ENCODE data around the gene MTR. TPM values are rescaled to one million over a fixed set of nuclear protein-coding genes. Genes with fewer than 3 reads are reported as not detected.
A peak's percentile ranks its signal among the peaks of the same experiment; 100 is the strongest.

Gene MTR
- total and polyA plus RNA-seq, 4 donors = 4.6 to 59.5 (median 32.1) TPM

DNA sequence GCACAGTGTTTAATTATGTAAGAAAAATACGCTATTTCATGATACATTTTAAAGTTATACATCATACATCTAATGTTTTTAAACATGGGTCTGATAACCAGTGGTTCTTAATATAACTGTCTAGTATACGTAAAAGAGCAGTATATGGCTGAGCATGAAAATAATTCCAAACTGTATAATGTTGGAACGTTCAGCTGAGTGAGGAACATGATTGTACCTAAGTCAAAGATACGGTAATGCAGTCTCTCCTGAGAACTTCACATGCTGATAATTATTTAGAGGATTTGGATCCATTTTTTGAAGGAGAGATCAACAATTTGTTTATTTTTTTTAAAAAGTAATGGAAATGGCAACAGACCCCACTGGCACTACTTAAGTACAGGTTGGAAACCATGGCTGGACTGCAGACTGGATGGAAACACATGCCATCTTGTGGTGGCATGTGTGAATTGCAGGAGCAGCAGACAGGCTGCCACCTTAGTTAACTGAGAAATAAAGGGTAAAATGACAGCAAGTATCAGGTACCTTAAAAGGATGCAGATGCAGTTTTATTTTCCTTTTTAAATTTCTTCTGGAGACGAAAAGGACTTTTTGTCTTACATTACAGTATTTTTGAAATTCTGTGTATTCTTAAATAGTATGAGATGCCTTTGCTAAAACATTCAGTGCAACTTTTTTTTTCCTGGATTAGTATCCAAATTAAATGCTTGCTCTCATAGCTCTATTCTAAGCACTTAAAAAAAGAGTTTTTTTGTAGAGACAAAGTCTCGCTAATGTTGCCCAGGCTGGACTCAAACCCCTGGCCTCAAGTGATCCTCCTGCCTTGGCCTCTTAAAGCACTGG is 73.8 kb downstream of the MTR start:
- Histone ChIP-seq H3K4me1 (ENCODE audit: control insufficient read depth in 1 of 2, insufficient read depth in 2 of 2, low read length in 2 of 2) (no peaks in the 10 kb centered on the region), H3K27ac (ENCODE audit: low read depth in 1 of 2, low read length in 2 of 2) (no peak overlapping the region), H3K4me3 (ENCODE audit: low read length in 2 of 2) (no peak overlapping the region), H3K9me3 (ENCODE audit: control insufficient read depth, low read length) (no peaks in the 10 kb centered on the region), H3K36me3 (ENCODE audit: control insufficient read depth in 1 of 2, insufficient read depth in 2 of 2, low read length in 1 of 2) (peaks cover 5% of the 10 kb centered on the region in 2 donors), H3K27me3 (ENCODE audit: control insufficient read depth in 1 of 2, insufficient read depth in 2 of 2, low read length in 1 of 2) (no peaks in the 10 kb centered on the region)
- ATAC-seq (ENCODE audit: low FRiP score) = peak; percentile 77
- WGBS, 2 donors = 96% methylated on average over 6 of the region's 6 CpGs
- DNase-seq = no peak
- intact Hi-C loops (cut with DNase I) = no loop called here

DNA sequence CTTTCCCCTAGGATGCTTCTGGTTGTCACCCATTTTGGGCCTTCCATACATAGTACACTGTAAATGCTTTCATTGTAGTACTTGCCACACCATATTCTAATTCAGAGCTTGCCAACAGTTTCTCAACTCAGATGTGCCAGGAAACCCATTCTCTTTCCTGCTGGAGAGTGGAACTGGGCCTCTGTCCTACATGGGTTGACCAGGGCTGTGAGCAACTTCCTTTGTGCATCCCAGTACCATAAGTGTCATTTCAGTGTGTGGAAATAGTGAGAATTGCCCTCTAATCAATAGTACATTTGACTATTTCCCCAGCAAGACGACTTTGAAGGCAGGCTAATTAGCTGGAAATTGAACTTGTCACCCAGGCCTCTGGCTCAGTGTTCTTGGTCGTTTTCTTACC is 74.8 kb downstream of the MTR start:
- 77 to 83% methylated on average over 2 of the region's 2 CpGs for WGBS, 2 donors
- ATAC-seq (ENCODE audit: low FRiP score) = no peak

DNA sequence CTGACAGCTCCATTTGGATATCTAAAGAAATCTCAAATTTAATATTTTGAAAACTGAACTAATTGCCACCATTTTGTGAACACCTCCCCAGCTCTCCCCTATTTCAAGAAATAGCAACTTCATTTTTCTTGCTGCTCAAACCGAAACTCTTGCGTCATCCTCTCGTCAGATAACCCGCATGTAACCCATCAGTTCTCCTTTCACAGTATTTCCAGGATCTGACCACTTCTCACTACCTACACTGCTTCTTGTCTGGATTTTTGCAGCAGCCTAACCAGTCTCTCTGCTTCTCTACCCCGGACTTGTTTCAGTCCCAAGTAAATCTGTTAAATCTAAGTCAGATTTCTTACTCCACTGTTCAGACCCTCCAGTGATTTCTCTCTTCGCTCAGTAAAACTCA is 75.6 kb downstream of the MTR start:
- DNase-seq (no peak), ATAC-seq (ENCODE audit: low FRiP score) (no peak)
- Histone ChIP-seq H3K4me1 (ENCODE audit: control insufficient read depth in 1 of 2, insufficient read depth in 2 of 2, low read length in 2 of 2) (no peaks in the 10 kb centered on the region), H3K27ac (ENCODE audit: low read depth in 1 of 2, low read length in 2 of 2) (no peak overlapping the region), H3K9me3 (ENCODE audit: control insufficient read depth, low read length) (no peaks in the 10 kb centered on the region), H3K27me3 (ENCODE audit: control insufficient read depth in 1 of 2, insufficient read depth in 2 of 2, low read length in 1 of 2) (no peaks in the 10 kb centered on the region), H3K4me3 (ENCODE audit: low read length in 2 of 2) (no peak overlapping the region), H3K36me3 (ENCODE audit: control insufficient read depth in 1 of 2, insufficient read depth in 2 of 2, low read length in 1 of 2) (peaks cover 3 to 5% of the 10 kb centered on the region in 2 donors)
- intact Hi-C loops (cut with DNase I) = loop anchor here in 1 of 2 donors (10.0 kb wide), 1 partner anchor 514 kb away; no protein-coding TSS in a partner anchor
- WGBS, 2 donors = 91 to 94% methylated on average over 6 of the region's 6 CpGs

More for the DNA sequence above, 74.8 kb downstream of the MTR start:
- Histone ChIP-seq H3K27ac (ENCODE audit: low read depth in 1 of 2, low read length in 2 of 2) (no peak overlapping the region), H3K9me3 (ENCODE audit: control insufficient read depth, low read length) (no peaks in the 10 kb centered on the region), H3K4me1 (ENCODE audit: control insufficient read depth in 1 of 2, insufficient read depth in 2 of 2, low read length in 2 of 2) (no peaks in the 10 kb centered on the region), H3K36me3 (ENCODE audit: control insufficient read depth in 1 of 2, insufficient read depth in 2 of 2, low read length in 1 of 2) (peaks cover 3 to 5% of the 10 kb centered on the region in 2 donors), H3K4me3 (ENCODE audit: low read length in 2 of 2) (no peak overlapping the region), H3K27me3 (ENCODE audit: control insufficient read depth in 1 of 2, insufficient read depth in 2 of 2, low read length in 1 of 2) (no peaks in the 10 kb centered on the region)
- intact Hi-C loops (cut with DNase I) = loop anchor here in 1 of 2 donors (10.0 kb wide), 1 partner anchor 515 kb away; no protein-coding TSS in a partner anchor
- DNase-seq = no peak

DNA sequence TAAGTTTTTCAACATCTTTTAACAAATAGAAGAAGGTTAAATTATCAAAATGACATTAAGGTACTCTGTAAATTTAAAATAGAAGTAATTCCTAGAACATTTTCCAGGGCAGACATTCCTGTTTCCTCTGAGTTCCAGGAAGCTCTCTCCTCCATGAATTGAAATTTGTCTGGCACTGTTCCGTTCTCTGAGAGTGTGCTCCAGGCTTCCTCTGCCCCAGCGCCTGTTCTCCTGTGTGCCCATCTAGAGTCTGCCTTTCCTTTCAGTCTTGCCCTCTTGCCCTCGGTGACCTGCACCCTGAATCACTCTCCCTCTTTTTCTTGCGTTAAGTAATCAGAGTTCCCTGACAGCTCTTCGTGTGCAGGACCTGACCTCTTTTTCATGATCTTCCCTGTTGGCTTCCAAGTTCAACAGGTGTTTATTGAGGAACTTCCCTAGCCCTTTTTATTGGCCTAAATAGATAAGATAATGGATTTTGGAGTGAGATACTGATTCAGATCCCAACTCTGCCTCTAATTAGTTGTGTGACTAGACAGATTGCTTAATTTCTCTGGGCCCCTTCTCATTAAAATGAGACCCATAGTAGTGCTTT is 77.1 kb downstream of the MTR start:
- Histone ChIP-seq H3K4me1 (ENCODE audit: control insufficient read depth in 1 of 2, insufficient read depth in 2 of 2, low read length in 2 of 2) (no peaks in the 10 kb centered on the region), H3K9me3 (ENCODE audit: control insufficient read depth, low read length) (no peaks in the 10 kb centered on the region), H3K27me3 (ENCODE audit: control insufficient read depth in 1 of 2, insufficient read depth in 2 of 2, low read length in 1 of 2) (no peaks in the 10 kb centered on the region), H3K4me3 (ENCODE audit: low read length in 2 of 2) (no peak overlapping the region), H3K36me3 (ENCODE audit: control insufficient read depth in 1 of 2, insufficient read depth in 2 of 2, low read length in 1 of 2) (peaks cover 2 to 5% of the 10 kb centered on the region in 2 donors), H3K27ac (ENCODE audit: low read depth in 1 of 2, low read length in 2 of 2) (no peak overlapping the region)
- intact Hi-C loops (cut with DNase I) = loop anchor here in 1 of 2 donors (10.0 kb wide), 1 partner anchor 513 kb away; no protein-coding TSS in a partner anchor
- ATAC-seq (ENCODE audit: low FRiP score) (no peak), DNase-seq (no peak)
- WGBS, 2 donors = 90 to 93% methylated on average over 5 of the region's 5 CpGs

DNA sequence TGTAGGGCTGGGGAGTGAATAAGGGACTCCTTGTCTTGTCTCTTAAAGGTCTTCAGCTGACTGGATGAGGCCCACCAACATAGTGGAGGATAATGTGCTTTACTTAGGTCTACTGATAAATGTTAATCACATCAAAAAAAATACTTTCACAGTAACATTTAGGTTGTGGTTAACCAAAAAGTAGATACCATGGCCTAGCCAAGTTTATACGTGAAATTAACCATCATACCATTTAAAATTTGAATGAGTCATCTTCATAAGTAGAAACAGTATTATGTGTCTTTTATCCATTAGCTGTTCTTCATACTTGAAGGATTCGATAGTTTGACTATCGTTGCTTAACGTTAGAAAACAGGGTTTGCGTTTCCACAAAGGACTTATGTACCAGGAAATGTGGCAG is 80.9 kb downstream of the MTR start:
- peaks cover under 1 to 2% of the 10 kb centered on the region in 2 donors for H3K36me3 ChIP-seq (ENCODE audit: control insufficient read depth in 1 of 2, insufficient read depth in 2 of 2, low read length in 1 of 2)
- intact Hi-C loops (cut with DNase I) = loop anchor here in 1 of 2 donors (10.0 kb wide), 1 partner anchor 509 kb away; no protein-coding TSS in a partner anchor
- no peak overlapping the region for H3K27ac ChIP-seq (ENCODE audit: low read depth in 1 of 2, low read length in 2 of 2)
- WGBS, 2 donors = 90 to 91% methylated on average over 5 of the region's 5 CpGs
- no peak overlapping the region for H3K4me3 ChIP-seq (ENCODE audit: low read length in 2 of 2)
- no peaks in the 10 kb centered on the region for H3K4me1 ChIP-seq (ENCODE audit: control insufficient read depth in 1 of 2, insufficient read depth in 2 of 2, low read length in 2 of 2)
- ATAC-seq (ENCODE audit: low FRiP score) = no peak
- DNase-seq = no peak
- H3K27me3 ChIP-seq (ENCODE audit: control insufficient read depth in 1 of 2, insufficient read depth in 2 of 2, low read length in 1 of 2) = no peaks in the 10 kb centered on the region
- H3K9me3 ChIP-seq (ENCODE audit: control insufficient read depth, low read length) = no peaks in the 10 kb centered on the region

DNA sequence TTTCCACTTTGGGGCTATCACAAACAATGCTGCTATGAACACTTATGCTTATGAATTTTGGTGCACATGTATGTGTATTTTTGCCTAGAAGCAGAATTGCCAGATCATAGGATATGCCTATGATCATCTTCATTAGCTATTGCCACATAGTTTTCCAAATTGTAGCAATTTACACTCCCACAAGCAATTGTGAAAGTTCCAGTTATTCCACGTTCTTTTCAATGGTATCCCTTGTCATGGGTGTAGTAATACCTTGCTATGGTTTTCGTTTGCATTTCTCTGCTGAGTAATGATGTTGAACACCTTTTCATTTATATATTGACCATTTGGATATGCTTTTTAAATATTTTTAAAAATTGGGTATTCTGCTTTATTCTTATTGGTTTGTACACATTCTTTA is 82.6 kb downstream of the MTR start:
- DNase-seq (no peak), ATAC-seq (ENCODE audit: low FRiP score) (no peak)
- 94 to 95% methylated on average over 2 of the region's 2 CpGs for WGBS, 2 donors
- no peaks in the 10 kb centered on the region for H3K27me3 ChIP-seq (ENCODE audit: control insufficient read depth in 1 of 2, insufficient read depth in 2 of 2, low read length in 1 of 2)
- no peak overlapping the region for H3K27ac ChIP-seq (ENCODE audit: low read depth in 1 of 2, low read length in 2 of 2)
- intact Hi-C loops (cut with DNase I) = loop anchor here in 1 of 2 donors (10.0 kb wide), 1 partner anchor 507 kb away; no protein-coding TSS in a partner anchor
- H3K4me1 ChIP-seq (ENCODE audit: control insufficient read depth in 1 of 2, insufficient read depth in 2 of 2, low read length in 2 of 2) = no peaks in the 10 kb centered on the region
- H3K36me3 ChIP-seq (ENCODE audit: control insufficient read depth in 1 of 2, insufficient read depth in 2 of 2, low read length in 1 of 2) = peaks cover 0 to 2% of the 10 kb centered on the region in 2 donors
- no peak overlapping the region for H3K4me3 ChIP-seq (ENCODE audit: low read length in 2 of 2)
- no peaks in the 10 kb centered on the region for H3K9me3 ChIP-seq (ENCODE audit: control insufficient read depth, low read length)

DNA sequence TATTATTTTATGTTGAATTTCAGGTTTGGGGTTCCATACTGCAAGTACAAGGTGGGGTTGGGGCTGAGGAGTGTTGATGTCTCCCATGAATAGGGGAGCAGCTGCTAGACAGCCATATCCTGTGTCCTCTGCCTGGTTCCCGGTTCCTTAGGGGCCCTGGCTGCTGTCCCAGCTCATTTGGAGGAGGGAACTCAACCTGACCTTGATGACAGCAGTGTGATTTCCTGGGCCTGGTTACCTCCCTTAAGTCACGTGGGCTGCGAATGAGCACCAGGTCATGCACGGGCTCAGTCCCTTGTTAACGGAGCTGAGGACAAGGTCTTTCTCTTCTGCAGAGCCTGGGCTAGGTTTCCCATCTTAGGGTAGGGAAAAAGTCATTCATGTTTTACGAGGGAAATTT is 85.1 kb downstream of the MTR start:
- Histone ChIP-seq H3K27me3 (ENCODE audit: control insufficient read depth in 1 of 2, insufficient read depth in 2 of 2, low read length in 1 of 2) (no peaks in the 10 kb centered on the region), H3K27ac (ENCODE audit: low read depth in 1 of 2, low read length in 2 of 2) (no peak overlapping the region), H3K4me1 (ENCODE audit: control insufficient read depth in 1 of 2, insufficient read depth in 2 of 2, low read length in 2 of 2) (no peaks in the 10 kb centered on the region), H3K36me3 (ENCODE audit: control insufficient read depth in 1 of 2, insufficient read depth in 2 of 2, low read length in 1 of 2) (peaks cover 0 to 2% of the 10 kb centered on the region in 2 donors), H3K4me3 (ENCODE audit: low read length in 2 of 2) (no peak overlapping the region), H3K9me3 (ENCODE audit: control insufficient read depth, low read length) (no peaks in the 10 kb centered on the region)
- DNase-seq (no peak), ATAC-seq (ENCODE audit: low FRiP score) (no peak)
- WGBS, 2 donors = 80 to 85% methylated on average over 6 of the region's 6 CpGs
- intact Hi-C loops (cut with DNase I) = no loop called here

DNA sequence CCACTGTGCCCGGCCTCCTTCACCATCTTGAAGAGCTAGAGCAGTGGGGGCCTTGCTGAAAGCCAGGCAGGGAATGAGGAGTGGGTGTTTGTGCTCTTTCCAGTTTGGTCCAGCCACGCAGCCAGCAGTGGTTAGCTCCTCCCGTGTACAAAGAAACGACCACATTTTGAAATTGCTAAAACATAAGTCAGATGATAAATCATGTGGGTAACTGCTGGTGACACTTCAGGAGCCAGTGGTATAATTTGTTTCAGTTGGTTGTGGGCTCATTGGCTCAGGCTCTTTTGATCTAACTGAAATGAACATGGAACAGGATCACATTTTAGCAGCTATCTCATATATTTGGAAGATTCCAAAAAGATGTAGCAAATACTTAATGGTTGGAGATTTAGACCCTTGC is 87.6 kb downstream of the MTR start:
- no peak for ATAC-seq (ENCODE audit: low FRiP score)
- Histone ChIP-seq H3K36me3 (ENCODE audit: control insufficient read depth in 1 of 2, insufficient read depth in 2 of 2, low read length in 1 of 2) (no peaks in the 10 kb centered on the region), H3K4me3 (ENCODE audit: low read length in 2 of 2) (no peak overlapping the region), H3K27me3 (ENCODE audit: control insufficient read depth in 1 of 2, insufficient read depth in 2 of 2, low read length in 1 of 2) (no peaks in the 10 kb centered on the region), H3K27ac (ENCODE audit: low read depth in 1 of 2, low read length in 2 of 2) (no peak overlapping the region), H3K4me1 (ENCODE audit: control insufficient read depth in 1 of 2, insufficient read depth in 2 of 2, low read length in 2 of 2) (no peaks in the 10 kb centered on the region), H3K9me3 (ENCODE audit: control insufficient read depth, low read length) (no peaks in the 10 kb centered on the region)
- 36 to 45% methylated on average over 4 of the region's 4 CpGs for WGBS, 2 donors
- intact Hi-C loops (cut with DNase I) = no loop called here
- DNase-seq = no peak

Measured in aorta (tissue), 5 donors.